22Rv1 (cell line): ENCODE data around the gene UNC13B.

Experiments
- H3K27ac ChIP-seq: fragments of 450-650 bp; 2 replicates; pipeline ENCODE4 v1.5.1; 2017
- CTCF ChIP-seq: fragments of 450-650 bp; IDR thresholded peaks from 2 replicates; pipeline ENCODE4 v1.5.1; 2017; ENCODE audit warnings: mild to moderate bottlenecking
- ZFX ChIP-seq: fragments of 450-650 bp; IDR thresholded peaks from 2 replicates; pipeline ENCODE4 v1.6.1; 2017; ENCODE audit warnings: antibody characterized with exemption, borderline replicate concordance

Gene UNC13B

GRCh38 chr9:35161713-35162604, at the start of gene UNC13B:
Gene UNC13B, plus strand, starts transcription at chr9:35162009. Its CDS starts 275 bp downstream, at chr9:35162284.
- peak within 1 kb of the TSS; percentile 90 for H3K27ac ChIP-seq
- TF ChIP-seq ZFX = no peak
- peak; percentile 49 for TF ChIP-seq CTCF

- peak overlapping the region; percentile 92 for H3K27ac ChIP-seq
Measured at GRCh38 chr9:35112257-35113020, 49.4 kb upstream of the UNC13B start.

GRCh38 chr9:35114113-35114839, 47.5 kb upstream of the UNC13B start:
- H3K27ac ChIP-seq = peak overlapping the region; percentile 92
- no peak for TF ChIP-seq ZFX
- TF ChIP-seq CTCF = no peak

More at GRCh38 chr9:35112257-35113020, 49.4 kb upstream of the UNC13B start:
- TF ChIP-seq ZFX (no peak), CTCF (no peak)

- TF ChIP-seq ZFX (no peak), CTCF (no peak)
- H3K27ac ChIP-seq = peak overlapping the region; percentile 92
Measured at GRCh38 chr9:35114840-35115628, 46.8 kb upstream of the UNC13B start.

GRCh38 chr9:35115680-35116538, 45.9 kb upstream of the UNC13B start, which contains the start of gene ATOSB:
Gene ATOSB, minus strand, starts transcription at chr9:35115862. Its CDS starts 7,588 bp downstream, at chr9:35108274.
- TF ChIP-seq ZFX (no peak), CTCF (no peak)
- peak within 1 kb of the TSS; percentile 92 for H3K27ac ChIP-seq

GRCh38 chr9:35116539-35116897, 45.3 kb upstream of the UNC13B start:
- peak overlapping the region; percentile 92 for H3K27ac ChIP-seq
- TF ChIP-seq CTCF = no peak
- TF ChIP-seq ZFX = no peak
